K562 (cell line): ENCODE measurements around the gene CT55. TPM values are rescaled to one million over a fixed set of nuclear protein-coding genes. Genes with fewer than 3 reads are reported as not detected.
A peak's percentile ranks its signal among the peaks of the same experiment; 100 is the strongest.

Experiments
- BACH1 ChIP-seq: fragments of 200-800 bp; sonication (Bioruptor generic); IDR thresholded peaks from 2 replicates; pipeline ENCODE4 v1.6.1; 2016; ENCODE audit warnings: missing genetic modification characterization, missing compliant biosample characterization
- CHD2 ChIP-seq: IDR thresholded peaks from 2 replicates; pipeline ENCODE4 v1.6.1; 2011; ENCODE audit warnings: low read depth, low read length
- CTCFL ChIP-seq: IDR thresholded peaks from 2 replicates; pipeline ENCODE4 v1.6.1; 2011; ENCODE audit warnings: borderline replicate concordance, low read depth, mild to moderate bottlenecking, moderate library complexity, low read length; ENCODE audit not compliant: insufficient read depth, poor library complexity, severe bottlenecking
- ELF2 ChIP-seq: fragments of 250-450 bp; sonication (Bioruptor Pico); IDR thresholded peaks from 2 replicates; pipeline ENCODE4 v1.5.0; 2021; ENCODE audit warnings: mild to moderate bottlenecking
- GABPA ChIP-seq: fragments of 200-800 bp; sonication (Bioruptor generic); conservative IDR thresholded peaks from 2 replicates; pipeline ENCODE4 v1.6.1; 2016; ENCODE audit warnings: low read depth, missing genetic modification characterization, missing compliant biosample characterization
- GTF2E2 ChIP-seq: fragments of 200-800 bp; sonication (Bioruptor generic); IDR thresholded peaks from 2 replicates; pipeline ENCODE4 v1.6.1; 2016; ENCODE audit warnings: missing genetic modification characterization, missing compliant biosample characterization
- ILF3 ChIP-seq: fragments of 450-650 bp; IDR thresholded peaks from 2 replicates; pipeline ENCODE4 v1.6.1; 2018; ENCODE audit warnings: antibody characterized with exemption, mild to moderate bottlenecking, moderate library complexity, borderline replicate concordance
- LARP7 ChIP-seq: fragments of 450-650 bp; IDR thresholded peaks from 2 replicates; pipeline ENCODE4 v1.6.1; 2016
- MYC ChIP-seq, 2 experiments: fragments of 250-450 bp in 1 of 2; sonication (Bioruptor Pico) in 1 of 2; IDR thresholded peaks; 2 replicates each; pipeline versions ENCODE4 v1.5.1 to v1.6.1; 2012 to 2021; ENCODE audit warnings: low read depth in 2 of 2, borderline replicate concordance in 1 of 2, improper control_type of control experiment in 1 of 2, low read length in 1 of 2, mild to moderate bottlenecking in 1 of 2, moderate library complexity in 1 of 2
- PYGO2 ChIP-seq: fragments of 450-650 bp; IDR thresholded peaks from 2 replicates; pipeline ENCODE4 v1.6.1; 2016; ENCODE audit warnings: mild to moderate bottlenecking, missing genetic modification characterization, moderate library complexity, missing compliant biosample characterization
- SAFB ChIP-seq: fragments of 200-400 bp; formaldehyde crosslinking; IDR thresholded peaks from 2 replicates; pipeline ENCODE4 v1.6.1; 2017; ENCODE audit warnings: low read depth, low read length, borderline replicate concordance
- SMAD2 ChIP-seq: fragments of 150-350 bp; IDR thresholded peaks from 2 replicates; pipeline ENCODE4 v1.6.1; 2014; ENCODE audit warnings: low read depth, mild to moderate bottlenecking, low read length
- SRSF9 ChIP-seq: fragments of 200-400 bp; formaldehyde crosslinking; IDR thresholded peaks from 2 replicates; pipeline ENCODE4 v1.6.1; 2017; ENCODE audit warnings: low read depth, low read length, borderline replicate concordance
- TAF9B ChIP-seq: fragments of 450-650 bp; IDR thresholded peaks from 2 replicates; pipeline ENCODE4 v1.6.1; 2018; ENCODE audit warnings: mild to moderate bottlenecking; ENCODE audit not compliant: partially characterized antibody
- ZNF512 ChIP-seq: IDR thresholded peaks from 2 replicates; pipeline ENCODE4 v1.6.1; 2016; ENCODE audit warnings: missing genetic modification characterization, missing compliant biosample characterization
- polyA plus RNA-seq, 8 experiments: library from polyadenylated mRNA; depleted of rRNA in 4 of 8; stranded (reverse) in 5 of 8; unstranded in 3 of 8; fragments of >200 nt; fragmentation: Nextera tagmentation in 2 of 8; fragmentation: Illumina TruSeq in 1 of 8; extraction: Ambion mirVana in 2 of 8; extraction: Trizol in 1 of 8; gene quantifications; 2 replicates each; pipeline versions ENCODE4 v1.2.1 to v1.2.3, GENCODE V29; 2011 to 2014; ENCODE audit warnings: inconsistent platforms in 1 of 8, missing spikeins in 1 of 8
- total RNA-seq, 7 experiments: library from RNA; depleted of rRNA in 6 of 7; stranded (reverse); fragments of >200 nt in 6 of 7; fragmentation: Illumina TruSeq in 2 of 7; extraction: Trizol in 2 of 7; gene quantifications; 2 replicates each; pipeline versions ENCODE4 v1.2.1 to v1.2.3, GENCODE V29; 2011 to 2021; ENCODE audit warnings: low replicate concordance in 1 of 7
- TF ChIP-seq, protein P1 (sequence below): fragments of 200-400 bp; formaldehyde crosslinking; IDR thresholded peaks from 2 replicates; pipeline ENCODE4 v1.6.1; 2017; ENCODE audit warnings: mild to moderate bottlenecking, low read depth, low read length, moderate library complexity
- TF ChIP-seq, protein P2 (sequence below): fragments of 250-450 bp; sonication (Bioruptor Pico); IDR thresholded peaks from 2 replicates; pipeline ENCODE4 v1.9.0; 2021; ENCODE audit warnings: mild to moderate bottlenecking, inconsistent platforms

The CT55 gene
- total and polyA plus RNA-seq, 9 of the 15 experiments (the other 6 are each of a cell fraction or from before 2014, with no cell fraction given), result 48.5 to 98.9 (median 73.2) TPM

DNA sequence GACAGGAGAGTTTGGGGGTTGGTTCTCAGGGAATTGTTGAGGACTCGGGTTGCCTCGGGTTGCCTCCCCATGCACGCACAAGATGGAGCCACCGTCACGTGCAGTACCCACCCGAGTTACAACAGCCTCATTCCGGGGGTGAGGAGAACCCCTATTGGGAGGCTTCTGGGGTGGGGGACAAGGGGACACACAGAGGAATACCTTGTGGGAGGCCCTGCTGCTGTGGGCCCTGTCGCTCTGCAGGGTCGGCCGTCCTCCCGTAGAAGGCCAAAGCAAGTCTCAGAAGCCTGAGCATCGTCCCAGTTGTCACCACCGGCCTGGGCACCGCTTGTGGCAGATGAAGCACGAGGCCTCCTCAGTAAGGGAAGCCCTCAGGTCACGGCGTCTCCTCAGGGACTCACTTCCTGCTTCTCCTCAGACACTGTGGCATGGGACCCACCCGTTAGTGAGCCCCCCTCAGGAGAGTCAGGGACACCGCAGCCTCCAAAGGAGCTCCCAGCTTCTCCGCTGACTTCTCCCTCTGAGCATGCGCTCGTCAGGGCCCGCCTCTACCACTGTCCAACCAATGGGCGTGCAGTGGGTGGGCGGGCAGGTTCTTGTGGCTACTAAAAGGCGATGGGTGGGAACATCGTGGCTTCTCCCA lies at the start of gene CT55 (continued):
- TF ChIP-seq, protein P1, sequence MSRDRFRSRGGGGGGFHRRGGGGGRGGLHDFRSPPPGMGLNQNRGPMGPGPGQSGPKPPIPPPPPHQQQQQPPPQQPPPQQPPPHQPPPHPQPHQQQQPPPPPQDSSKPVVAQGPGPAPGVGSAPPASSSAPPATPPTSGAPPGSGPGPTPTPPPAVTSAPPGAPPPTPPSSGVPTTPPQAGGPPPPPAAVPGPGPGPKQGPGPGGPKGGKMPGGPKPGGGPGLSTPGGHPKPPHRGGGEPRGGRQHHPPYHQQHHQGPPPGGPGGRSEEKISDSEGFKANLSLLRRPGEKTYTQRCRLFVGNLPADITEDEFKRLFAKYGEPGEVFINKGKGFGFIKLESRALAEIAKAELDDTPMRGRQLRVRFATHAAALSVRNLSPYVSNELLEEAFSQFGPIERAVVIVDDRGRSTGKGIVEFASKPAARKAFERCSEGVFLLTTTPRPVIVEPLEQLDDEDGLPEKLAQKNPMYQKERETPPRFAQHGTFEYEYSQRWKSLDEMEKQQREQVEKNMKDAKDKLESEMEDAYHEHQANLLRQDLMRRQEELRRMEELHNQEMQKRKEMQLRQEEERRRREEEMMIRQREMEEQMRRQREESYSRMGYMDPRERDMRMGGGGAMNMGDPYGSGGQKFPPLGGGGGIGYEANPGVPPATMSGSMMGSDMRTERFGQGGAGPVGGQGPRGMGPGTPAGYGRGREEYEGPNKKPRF, result no peak
- TF ChIP-seq ILF3 (no peak), SAFB (no peak), ELF2 (CRISPR knock-in tag) (peak; percentile 79), ZNF512 (tag) (no peak), CTCFL (peak; percentile 92), MYC (IDR thresholded peaks at IDR 0.05; ENCODE audit: low read depth, low read length) (peak; percentile 71), MYC (CRISPR knock-in tag; IDR thresholded peaks at IDR 0.05; ENCODE audit: borderline replicate concordance, low read depth) (no peak), GABPA (tag) (0 out of 2 replicates have a peak, but pooled peaks have one; percentile 43), SRSF9 (no peak), LARP7 (no peak), GTF2E2 (tag) (no peak), PYGO2 (tag) (no peak), TAF9B (peak; percentile 22), BACH1 (tag) (no peak), SMAD2 (no peak), CHD2 (no peak)
- TF ChIP-seq, protein P2, sequence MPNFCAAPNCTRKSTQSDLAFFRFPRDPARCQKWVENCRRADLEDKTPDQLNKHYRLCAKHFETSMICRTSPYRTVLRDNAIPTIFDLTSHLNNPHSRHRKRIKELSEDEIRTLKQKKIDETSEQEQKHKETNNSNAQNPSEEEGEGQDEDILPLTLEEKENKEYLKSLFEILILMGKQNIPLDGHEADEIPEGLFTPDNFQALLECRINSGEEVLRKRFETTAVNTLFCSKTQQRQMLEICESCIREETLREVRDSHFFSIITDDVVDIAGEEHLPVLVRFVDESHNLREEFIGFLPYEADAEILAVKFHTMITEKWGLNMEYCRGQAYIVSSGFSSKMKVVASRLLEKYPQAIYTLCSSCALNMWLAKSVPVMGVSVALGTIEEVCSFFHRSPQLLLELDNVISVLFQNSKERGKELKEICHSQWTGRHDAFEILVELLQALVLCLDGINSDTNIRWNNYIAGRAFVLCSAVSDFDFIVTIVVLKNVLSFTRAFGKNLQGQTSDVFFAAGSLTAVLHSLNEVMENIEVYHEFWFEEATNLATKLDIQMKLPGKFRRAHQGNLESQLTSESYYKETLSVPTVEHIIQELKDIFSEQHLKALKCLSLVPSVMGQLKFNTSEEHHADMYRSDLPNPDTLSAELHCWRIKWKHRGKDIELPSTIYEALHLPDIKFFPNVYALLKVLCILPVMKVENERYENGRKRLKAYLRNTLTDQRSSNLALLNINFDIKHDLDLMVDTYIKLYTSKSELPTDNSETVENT, result no peak
